Stimulated activated CD4-positive, alpha-beta T cell treated with anti-CD3 and anti-CD28 coated beads, Interleukin-1b, Interleukin-23, amount 100 ng/mL, for 1 hour (primary cell): ENCODE results near the gene SORL1.
"Not testable (repeated sequence)": the region's sequence is repeated elsewhere in the genome, so short reads cannot be mapped to it uniquely, and the experiment has no call there.

Experiments used
- DNase-seq, 2 donors: peaks; one replicate each; pipeline ENCODE4 v3.0.0-alpha.2; 2020; ENCODE audit warnings: low read depth in 2 of 2

The SORL1 gene

GRCh38 chr11:121626980-121627379 is 174.9 kb downstream of the SORL1 start:
- DNase-seq, result no peak

DNA sequence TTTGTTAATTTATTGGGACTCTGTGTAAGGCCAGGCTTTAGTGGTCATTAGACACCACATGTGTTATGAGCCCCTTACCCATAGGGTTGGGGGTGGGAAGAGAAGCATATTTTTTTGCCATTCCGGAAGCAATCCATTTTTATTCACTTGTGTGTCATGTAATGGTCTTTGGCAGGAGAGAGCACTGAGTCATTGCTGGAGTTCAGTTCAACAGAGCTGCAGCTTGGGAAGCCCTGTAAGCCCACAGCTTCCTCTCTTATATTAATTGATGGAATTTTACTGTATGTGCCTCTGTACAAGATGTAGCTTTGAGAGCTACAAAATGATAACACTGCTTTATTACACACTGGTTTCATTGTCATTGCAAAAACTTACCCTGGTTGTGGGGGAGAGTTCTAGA is 177.9 kb downstream of the SORL1 start:
- no peak for DNase-seq

DNA sequence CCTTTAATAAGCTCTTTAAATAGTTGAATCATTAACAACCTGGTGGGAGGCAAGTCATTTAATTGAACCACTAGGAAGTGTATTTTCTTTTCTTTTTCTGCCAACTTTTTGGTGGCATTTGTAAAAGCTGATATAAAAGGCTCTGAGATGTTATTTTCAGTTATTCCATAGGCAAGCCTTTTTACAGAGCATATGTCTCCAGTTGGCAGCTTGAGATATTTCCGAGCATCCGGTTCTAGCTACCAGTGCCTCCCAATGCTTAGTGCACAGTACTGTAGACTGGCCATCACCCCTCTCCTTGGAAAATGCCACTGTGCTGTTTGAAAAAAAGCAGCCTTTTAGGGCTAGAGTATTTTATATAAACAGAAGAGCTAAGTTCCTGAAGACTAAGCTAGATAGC is 179.3 kb downstream of the SORL1 start:
- DNase-seq, result no peak

- no peak for DNase-seq
Measured at GRCh38 chr11:121634273-121634672, 182.2 kb downstream of the SORL1 start.

- DNase-seq, result no peak
Measured at GRCh38 chr11:121634889-121635288, 182.8 kb downstream of the SORL1 start.

DNA sequence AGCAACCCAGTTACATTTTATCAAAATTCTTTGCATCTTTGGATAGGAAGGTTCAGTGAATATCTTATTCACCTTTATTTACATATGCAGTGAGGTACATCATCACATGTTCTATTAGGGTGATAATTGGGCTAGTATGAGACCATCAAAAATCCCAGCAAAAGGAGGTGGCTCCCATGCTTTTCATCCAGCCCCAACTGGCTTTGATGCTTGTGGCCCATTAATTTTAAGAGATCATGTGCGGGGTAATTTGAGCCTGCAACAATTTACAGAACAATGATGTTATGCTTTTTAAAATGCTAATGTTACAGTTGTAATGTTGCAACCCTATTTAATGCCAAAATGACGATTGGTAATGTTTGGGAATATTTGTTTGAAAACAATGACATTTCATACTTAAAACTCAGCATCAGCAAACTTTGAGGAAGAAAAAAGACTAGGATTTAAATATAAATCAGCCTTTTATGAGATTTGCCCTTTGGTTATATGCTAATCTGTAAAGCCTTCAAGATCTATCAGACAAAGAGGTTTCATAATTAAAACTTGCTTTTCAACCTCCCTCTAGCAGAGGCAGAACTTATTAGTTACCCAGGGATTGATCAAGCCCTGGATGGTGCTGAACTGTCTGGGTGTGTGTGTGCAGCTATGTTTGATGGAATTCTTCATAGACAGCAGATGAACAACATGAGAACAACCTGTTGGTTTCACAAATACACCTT is 184.1 kb downstream of the SORL1 start:
- DNase-seq, result no peak

DNA sequence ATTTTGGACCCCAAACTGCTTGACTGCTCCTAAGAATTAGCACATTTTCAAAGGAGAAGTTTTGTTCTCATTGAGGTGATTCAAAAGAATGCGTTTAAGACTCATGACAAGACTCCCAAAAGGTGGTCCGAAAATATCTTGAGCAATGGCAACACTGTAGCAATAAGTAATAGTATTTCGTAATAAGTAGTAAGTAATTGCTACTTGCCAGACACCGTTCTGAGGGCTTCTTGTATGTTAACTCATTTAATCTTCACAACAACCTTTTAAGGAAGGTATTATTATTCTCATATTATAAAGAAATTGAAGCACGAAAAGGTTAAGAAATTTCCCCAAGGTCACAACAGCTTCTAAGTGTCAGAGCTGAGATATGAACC is 184.7 kb downstream of the SORL1 start:
- no peak for DNase-seq

- not testable (repeated sequence) for DNase-seq
Measured at GRCh38 chr11:121637587-121637986, 185.5 kb downstream of the SORL1 start.

GRCh38 chr11:121643479-121644186 is 191.5 kb downstream of the SORL1 start:
- no peak for DNase-seq

DNA sequence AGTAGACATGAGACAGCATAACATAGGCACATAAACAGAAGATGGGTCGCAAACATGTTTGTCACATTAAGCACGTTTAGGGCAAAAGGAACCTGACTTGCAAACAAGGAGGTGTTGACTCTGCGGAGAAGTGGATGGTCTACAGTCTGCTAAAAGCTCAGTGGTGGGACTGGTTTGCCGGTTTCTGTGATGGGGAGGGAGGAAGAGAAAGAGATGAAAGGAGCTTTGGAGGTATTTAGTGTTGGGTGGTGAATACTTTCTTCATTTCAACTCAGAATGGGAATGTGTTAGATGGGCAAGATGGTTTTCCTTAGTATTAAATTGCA is 192.0 kb downstream of the SORL1 start:
- no peak for DNase-seq

DNA sequence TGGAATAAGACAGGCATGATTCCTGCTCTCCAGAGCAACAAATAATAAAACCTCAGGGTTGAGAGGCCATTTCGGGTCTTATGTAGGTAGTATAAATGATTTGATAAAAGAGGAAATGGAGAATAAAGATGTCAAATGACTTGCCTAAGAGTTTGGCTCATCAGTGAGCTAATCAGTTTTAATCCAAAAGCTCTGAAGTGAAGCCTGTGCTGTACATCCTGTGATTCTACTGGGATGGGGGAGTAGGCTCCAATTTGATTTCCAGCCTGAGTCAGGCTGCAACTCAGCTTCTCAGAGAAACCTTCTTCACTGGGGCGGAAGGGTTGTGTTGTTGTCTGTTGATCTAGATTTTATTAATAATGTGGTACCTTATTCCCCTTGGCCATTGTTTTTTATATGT is 192.9 kb downstream of the SORL1 start:
- DNase-seq, result no peak

DNA sequence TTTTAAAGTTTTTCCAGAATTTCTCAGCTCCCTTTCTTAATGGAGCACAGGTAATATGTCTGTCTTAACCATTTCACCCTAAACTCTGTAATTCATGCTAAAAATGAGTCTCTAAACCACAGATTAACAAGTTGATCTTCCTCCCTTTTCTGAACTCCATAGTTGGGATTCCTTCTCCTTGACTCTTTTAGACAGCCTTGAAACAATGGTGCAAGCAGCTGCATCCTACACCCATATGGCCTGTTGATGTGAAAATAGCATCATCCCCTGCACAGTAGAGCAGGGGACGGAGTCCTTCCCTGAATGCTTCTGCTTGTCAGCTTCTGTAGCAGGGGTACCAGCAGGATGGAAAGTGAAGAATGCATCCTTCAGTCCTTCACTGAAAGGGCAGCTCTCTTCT is 193.5 kb downstream of the SORL1 start:
- no peak for DNase-seq

GRCh38 chr11:121648306-121648705 is 196.2 kb downstream of the SORL1 start:
- DNase-seq, result no peak

GRCh38 chr11:121649798-121650197 is 197.7 kb downstream of the SORL1 start:
- DNase-seq, result no peak

GRCh38 chr11:121650351-121651256 is 198.5 kb downstream of the SORL1 start:
- no peak for DNase-seq

DNA sequence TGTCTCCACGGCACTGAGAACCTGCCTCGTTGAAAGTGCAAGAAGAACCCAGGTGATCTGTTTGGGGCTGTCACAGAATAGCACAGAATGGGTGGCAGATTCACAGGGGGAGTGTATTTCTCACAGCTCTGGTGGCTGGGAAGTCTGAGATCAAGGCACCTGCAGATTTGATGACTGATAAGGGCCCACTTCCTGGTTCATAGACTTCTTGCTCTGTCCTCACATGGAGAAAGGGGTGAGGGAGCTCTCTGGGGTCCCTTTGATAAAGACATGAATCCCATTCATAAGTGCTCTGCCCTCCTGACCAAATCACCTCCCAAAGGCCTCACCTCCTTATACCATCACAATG is 199.1 kb downstream of the SORL1 start:
- DNase-seq, result no peak

- no peak for DNase-seq
Measured at GRCh38 chr11:121652971-121653370, 200.9 kb downstream of the SORL1 start.

- DNase-seq, result no peak
Measured at GRCh38 chr11:121654259-121654842, 202.2 kb downstream of the SORL1 start.

DNA sequence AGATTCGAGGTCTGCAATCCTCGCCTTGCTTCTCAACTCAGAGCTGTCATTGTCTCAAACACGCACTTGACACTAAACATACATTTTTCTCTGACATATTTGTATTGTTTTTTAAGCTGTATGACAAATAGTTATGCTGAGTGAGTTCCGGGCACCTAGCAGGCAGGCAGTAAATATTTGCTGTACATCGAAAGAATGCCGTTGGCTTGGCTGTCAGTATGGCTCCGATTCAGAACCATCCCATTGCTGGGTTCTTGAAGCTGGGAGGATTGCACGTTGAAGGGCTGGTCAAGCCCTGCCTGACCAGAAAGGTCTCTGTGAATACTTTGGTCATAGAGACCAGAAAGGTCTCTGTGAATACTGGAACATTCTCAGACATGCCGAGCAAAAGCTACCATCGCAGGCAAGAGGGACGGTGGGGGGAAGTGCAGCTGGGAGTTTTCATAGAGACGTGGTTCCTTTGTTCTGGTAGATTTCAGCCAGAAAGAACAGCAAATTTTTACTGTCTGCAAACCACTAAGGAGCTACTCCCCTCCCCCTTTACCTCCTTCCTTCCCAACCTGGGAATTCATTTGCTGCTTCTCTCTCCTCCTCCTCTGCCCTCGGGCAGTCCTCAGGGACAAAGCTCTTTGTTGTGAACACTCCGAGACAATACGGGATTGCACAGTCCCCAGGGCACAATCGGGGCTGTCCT is 202.9 kb downstream of the SORL1 start:
- no peak for DNase-seq

DNA sequence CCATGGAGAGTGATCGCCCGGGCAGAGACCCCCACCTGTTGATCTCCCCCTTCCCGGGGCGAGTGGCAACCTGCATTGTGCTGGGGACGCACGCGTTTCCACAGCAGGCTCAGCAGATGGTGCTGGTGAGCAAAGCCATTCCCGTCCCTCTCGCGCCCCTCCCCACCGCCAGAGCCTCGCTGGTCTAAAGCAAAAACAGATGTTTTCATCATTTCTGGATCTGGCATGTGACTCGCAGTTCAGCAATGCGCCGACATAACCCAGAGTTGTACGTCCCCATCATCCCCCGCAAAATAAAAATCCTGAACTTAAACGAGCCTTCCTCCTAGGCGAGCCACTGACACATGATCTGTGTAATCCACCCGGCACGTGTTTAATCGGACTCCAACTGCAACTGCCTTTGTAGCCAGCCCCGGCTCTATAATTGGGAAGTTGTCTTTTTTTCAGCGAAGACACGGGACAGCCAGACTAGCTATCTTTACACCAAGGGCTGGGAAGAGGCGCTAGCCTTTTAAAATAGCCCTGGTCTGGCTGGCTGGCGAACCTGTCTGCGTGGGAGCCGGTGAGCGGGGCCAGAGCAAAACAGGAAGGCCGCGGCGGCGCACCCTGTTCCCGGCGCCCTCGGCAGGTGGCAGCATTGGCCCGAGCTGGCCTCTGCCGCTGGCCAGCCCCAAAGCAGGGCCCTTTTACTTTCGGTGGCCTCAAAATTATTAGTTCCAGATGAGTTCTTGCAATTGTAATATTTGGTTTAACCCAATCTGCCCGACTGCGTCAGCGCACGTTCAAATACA is 203.6 kb downstream of the SORL1 start:
- peak in 1 of 2 donors; percentile 46 for DNase-seq
